GM18873 (cell line): ENCODE data around the gene LTO1.

Experiments
- ATAC-seq: cut with Tn5 transposase; IDR thresholded peaks from one replicate; pipeline ENCODE4 v1.9.1; 2021; ENCODE audit warnings: mild to moderate bottlenecking, moderate library complexity, moderate number of reproducible peaks; ENCODE audit not compliant: unreplicated experiment, low FRiP score

The LTO1 gene

DNA sequence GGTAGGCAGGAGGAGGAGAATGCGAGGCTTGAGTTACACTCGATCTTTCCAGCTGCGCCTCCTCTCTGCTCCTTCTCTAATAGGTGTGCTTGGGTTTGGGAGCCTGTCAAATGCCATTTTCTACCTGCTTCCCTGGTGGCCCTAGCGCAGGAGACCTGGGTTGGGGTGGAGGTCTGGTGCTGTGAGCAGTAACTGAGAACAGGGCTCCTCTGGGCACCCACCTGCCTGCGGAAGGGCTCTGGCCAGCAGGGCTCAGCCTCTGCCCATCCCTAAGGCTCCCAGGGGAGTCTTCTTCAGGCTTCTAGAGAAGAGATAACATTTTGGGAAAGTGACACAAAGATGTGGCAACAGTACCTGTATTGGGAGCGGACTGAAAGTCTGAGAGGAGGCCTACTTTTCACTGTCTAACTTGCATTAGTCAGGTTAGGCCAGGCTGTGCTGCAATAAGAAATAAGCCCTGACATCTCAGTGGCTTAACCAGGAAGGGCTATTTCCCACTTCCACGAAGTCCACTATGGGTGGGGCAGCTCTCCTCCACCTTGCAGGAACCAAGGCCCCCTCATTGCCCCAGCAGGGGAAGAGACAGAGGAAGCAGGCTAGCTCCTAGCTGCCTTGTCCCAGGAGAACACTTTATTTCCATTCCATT lies 7.7 kb upstream of the LTO1 start:
- ATAC-seq: no peak

DNA sequence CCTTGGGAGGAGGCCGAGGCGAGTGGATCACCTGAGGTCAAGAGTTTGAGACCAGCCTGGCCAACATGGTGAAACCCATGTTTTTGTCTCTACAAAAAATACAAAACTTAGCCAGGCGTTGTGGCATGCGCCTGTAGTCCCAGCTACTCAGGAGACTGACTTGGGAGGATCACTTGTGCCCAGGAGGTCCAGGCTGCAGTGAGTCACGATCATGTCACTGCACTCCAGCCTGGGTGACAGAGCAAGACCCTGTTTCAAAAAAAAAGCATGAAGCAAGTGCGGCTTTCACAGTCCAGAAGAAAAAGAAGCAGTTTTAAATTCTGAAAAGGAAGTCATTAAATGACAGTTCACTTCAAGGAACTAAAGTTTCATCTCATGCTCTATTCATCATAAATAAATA lies 7.1 kb upstream of the LTO1 start:
- no peak for ATAC-seq

DNA sequence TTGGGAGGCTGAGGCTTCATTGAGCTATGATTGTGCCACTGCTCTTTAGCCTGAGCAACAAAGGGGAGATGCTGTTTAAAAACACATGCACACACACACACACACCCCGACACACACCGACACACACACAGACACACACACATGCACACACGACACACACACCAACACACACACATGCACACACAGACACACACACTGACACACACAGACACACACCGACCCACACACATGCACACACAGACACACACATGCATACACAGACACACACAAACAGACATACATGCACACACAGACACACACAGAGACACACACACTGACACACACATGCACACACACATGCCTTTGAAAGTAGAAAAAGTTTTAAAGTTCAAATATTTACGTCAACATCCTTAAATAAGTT lies 5.5 kb upstream of the LTO1 start:
- no peak for ATAC-seq

DNA sequence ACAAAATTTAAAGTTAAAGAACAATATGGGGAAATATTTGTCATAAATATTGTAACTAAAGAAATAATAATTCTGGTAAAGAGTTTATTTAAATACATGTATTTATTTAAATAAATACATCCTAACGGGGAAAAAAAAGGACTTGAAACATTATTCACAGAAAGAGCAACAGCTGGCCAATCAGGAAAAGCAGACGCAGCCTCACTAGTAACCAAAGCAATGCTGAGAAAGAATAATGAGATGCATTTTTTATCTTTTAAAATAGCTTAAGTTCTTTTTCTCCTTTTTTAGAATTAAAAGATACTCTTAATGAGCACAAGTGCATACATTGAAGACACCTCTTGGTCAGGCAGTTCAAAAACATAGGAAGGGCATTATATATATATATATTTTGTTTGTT lies 2.6 kb upstream of the LTO1 start:
- no peak for ATAC-seq

DNA sequence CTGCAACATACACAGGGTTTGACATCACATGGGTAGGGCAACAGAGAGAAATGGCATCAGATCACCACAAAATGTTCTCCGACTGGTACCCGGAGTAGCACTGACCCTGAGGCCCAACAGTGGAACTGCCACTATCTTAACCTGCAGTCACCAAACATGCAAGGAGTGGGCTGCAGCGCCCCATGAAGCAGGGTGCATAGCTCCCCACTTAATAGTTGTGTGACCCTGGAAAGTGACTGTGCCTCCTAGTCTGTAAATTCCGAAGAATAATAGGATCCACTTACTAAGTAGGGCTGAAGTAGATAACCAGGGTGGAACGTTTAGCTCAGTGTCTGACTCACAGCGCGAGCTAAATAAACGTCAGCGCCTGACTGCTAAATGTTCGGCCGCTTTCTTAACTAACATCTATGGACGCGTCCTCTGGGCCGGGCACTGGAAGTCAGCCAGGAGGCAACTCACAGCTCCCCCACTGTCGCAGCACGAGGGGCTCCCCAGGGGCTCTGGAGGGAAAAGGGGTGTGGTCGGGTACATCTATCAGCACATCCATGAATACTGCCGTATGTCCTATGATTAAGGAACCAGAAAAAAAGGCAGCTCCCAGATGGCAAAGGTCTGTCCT lies 777 bp downstream of the LTO1 start:
- no peak for ATAC-seq

DNA sequence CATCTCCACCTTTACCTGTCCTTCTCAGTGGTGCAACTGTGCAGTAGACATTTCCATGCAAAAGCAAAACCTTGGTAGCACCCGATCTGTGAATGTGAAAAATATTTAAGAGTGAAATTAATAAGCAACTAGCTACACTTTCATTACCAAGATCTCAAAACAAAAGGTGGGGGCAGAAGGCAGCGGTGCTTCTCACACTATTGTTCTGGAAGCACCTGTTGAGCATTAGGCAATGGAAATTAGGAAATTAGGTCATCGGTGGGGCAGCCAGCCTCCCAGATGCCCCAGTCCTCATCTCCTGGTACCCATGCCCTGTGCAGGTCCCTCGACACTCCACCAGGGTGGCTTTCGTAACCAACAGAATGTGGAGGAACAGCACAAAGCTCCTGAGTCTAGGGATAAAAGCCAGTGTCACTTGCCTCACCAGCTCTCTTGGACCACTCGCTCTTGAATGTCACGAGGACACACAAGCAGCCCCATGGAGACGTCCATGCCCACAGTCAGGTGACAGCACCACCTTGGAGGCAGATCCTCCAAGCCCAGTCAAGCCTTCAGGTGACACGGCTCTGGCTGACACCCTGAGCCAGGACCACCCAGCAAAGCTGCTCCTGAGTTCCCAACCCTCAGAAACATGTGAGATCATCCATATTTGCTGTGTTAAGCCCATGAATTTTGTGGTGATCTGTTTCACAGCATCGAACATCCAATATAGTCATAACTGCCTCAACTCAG lies 3.3 kb downstream of the LTO1 start:
- ATAC-seq: no peak

DNA sequence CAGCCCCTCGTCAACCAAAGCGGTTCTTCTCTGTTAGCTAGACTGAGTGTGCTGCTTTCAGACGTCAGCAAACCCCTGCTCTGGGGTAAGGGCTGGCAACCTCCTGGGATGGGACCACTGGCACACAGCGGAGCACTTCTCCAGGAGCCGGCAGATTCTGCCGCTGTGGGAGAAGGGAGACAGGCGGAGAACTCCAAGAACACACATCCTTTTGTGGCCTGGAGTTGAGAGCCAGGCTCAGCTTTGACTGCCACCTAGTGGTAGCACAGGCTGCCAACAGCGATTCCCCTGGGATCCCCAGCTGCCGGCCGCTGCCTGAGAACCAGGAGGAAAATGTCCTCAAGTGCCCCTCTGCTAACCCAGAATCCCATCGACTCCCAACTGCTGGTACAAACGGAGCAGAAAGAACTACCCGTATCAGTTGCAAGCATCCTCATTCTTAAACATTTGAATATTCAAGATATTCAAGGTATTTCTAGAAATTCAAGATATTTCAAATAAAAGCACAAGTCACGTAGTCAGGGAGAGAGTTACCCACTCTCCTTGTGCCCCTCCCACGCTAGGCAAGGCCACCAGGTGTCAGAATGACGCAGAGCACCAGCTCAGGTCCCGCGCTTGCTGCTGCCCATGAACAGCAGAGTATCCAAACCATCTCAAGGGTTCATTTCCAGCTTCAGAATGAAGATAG lies 4.9 kb downstream of the LTO1 start:
- no peak for ATAC-seq

DNA sequence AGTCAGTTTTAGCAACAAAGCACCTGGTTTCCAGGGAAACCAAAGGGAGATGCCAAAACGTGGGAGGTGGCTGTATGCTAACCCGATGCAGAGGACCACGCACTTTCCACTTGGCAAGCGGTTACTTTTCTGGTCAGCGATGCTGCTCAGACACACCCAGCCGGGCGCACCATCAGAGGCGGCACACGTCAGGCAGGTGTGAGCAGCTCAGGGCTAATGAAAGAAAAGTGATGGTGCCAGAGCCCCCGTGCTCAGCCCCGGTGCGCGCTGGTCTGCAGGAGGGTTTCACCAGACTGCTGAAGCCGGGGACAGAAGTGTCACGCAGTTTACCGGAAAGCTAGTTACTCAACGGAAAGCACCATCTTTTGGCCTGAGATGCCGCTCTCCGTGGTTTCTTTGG lies 5.7 kb downstream of the LTO1 start:
- no peak for ATAC-seq

DNA sequence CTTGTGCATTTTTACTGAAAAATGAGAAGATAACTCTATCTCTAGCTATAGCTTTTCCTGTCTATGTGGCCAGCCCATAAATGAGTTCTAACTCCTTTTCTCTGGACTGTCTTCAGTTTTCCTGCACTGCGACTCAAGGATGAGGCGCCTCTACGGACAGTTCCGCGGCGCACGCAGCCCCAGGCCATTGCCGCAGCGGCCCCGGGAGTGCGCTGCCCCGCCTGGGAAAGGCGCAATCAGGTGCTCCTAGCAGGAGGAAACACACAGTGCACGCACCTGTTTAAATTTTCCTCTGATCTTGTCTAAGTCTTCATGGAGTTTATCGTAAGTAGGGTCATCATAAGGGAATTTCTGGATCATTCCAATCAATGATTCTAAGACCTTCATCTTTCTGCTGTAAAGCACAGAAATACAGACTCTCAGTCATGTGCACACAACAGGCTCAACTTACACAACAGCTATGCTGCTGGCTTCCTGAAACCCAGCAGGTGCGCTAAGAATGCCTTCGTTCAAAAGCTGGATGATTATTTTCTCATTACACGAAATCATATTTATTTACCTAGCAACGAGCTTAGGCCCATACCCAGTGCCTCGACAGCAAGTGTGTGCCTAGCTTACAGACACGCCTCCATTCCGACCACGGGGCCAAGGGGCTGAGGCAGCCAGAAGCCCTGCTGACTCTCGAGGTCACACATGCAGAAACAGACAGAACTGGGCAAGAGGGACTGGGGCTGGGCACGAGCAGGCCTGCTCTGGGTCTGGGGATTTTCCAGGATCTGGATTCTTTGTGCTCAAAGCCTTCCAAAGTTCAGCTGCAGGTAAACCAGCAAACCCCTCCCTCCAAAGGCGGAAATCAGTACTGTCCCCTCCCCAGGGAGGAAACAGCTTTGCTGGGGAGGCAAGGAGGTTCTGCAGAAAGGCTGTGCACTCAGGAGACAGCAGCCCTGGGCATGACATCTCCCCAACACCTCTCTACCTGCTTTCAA lies 7.2 kb downstream of the LTO1 start:
- no peak for ATAC-seq

DNA sequence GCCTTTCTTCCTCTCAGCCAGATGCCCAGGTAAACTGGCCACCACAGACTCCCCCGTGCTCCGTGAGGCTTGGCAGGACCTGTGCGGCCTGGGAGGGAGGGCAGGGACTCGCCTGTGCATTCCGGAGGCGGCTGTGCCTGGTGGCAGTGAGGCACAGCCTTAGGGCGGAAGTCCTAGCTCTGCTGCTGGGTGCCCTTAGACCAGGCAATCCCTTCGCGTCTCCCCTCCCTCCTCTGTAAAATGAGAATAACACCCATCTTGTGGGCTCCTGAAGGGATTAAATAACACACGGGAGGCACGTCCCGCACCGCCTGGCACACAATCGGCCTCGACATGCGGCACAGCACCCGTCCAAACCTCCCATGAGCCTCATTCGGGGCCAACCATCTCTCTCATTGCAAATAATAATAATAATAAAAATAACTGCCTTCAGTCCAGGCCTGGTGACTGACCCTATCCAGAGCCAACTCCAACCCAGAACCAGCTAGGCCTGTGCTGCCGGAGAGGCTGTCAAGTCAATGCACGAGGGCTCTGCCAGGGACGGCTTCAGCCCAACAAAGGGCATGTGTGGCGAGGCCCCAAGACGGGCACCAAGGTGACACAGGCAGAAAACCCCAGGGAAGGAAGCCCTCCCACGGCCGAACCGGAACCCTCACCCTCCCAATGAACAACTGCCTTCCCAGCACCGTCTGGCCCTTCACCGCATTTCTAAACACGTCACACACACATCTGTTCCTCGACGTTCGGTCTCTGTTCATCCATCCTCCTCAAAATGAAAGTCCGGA lies 8.2 kb downstream of the LTO1 start:
- ATAC-seq: no peak

DNA sequence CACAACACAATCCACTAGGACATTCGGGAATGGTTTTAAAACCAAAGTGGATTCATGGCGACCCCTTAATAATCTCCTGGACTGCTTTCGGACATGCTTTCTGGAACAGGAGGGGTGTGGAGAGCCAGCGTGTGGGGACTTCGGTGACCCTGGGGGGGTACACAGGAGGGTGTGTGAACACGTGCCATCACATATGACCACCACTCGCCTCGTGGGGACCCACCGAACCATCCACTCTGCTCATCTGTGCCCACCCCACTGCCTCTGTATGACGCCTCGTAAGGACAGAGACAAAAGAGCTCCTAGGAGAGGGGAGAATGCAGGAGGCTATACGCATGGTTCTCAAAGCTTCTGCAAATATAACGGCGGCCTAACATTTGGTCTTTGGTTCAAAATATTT lies 8.9 kb downstream of the LTO1 start:
- ATAC-seq: no peak

DNA sequence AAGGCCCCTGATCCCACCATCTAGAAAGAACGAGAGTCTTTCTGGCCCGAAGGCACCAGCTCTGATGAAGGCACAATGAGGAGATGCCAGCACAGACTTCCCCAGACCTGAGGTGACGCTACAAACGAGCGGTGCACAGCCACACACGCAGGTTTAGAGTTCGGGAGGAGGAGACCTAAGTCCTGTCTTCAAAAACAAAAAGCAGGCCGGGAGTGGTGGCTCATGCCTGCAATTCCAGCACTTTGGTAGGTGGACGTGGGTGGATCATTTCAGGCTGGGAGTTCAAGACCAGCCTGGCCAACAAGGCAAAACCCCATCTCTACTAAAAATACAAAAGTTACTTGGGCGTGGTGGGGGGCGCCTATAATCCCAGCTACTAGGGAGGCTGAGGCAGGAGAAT lies 9.5 kb downstream of the LTO1 start:
- no peak for ATAC-seq

DNA sequence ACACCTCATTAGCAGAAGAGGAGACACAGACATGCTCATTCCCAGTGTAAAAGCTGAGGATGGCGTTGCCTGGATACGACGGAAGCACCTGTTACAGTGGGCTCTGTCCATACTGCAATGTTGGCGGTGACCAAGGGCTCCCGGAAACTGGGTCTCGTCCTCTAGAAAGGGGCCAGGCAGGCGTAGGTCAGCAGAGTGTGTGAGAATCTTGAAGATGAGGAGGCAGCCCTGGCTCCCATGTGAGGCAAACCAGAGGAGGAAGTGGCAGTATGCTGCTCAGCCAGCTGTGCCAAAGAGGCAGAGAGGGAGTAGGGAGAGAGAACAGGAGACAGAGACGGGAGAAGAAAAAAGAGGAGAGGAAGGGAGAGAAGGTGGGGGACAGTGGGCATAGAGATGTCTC lies 10.3 kb downstream of the LTO1 start:
- ATAC-seq: no peak

DNA sequence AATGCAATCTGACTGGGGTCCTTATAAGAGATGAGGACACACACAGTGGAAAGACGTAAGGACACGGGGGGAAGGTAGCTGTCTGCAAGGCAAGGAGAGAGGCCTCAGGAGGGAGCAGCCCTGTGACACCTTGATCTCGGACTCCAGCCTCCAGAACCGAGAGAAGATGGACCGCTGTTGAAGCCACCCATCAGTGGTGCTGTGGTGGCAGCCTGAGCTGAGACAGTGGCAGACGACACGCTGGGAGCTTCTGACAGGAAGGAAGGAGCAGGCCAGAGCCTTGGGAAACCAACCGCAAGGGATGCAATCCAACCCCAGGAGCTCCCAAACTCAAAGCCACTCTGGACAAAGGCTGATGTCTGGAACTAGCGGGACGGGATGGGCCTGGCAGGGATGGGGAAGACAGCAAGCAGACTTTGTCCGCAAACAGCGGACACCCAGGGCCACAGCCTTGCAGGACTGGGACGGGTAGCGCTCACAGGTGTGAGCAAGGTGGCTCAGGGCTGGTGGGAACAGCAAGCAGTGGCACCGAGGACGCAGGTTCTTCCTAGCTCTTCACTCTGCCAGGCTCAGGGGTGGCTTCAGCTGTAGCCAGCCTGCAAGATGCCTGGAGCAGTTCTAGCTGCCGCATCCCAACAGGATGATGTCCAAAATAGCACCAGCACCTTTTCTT lies 10.9 kb downstream of the LTO1 start:
- no peak for ATAC-seq

DNA sequence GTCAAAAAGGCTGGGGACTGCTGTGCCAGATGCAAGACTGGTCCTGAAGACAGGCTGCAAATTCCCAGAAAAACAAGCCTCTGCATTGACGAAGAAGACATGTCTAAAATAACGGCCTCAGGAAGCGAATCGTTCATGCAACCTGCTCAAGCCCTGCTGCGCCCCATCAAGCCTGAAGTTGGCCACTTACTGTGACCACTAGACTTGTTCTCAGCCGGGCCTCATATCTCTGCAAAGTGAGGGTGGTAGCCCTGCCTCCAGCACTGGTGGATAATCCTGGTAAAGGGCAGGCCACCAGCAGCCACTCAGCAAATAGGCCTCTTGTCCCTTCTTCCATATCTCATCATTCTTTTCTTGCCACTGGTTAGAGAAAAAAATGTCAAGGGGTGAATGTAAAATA lies 11.8 kb downstream of the LTO1 start:
- no peak for ATAC-seq

DNA sequence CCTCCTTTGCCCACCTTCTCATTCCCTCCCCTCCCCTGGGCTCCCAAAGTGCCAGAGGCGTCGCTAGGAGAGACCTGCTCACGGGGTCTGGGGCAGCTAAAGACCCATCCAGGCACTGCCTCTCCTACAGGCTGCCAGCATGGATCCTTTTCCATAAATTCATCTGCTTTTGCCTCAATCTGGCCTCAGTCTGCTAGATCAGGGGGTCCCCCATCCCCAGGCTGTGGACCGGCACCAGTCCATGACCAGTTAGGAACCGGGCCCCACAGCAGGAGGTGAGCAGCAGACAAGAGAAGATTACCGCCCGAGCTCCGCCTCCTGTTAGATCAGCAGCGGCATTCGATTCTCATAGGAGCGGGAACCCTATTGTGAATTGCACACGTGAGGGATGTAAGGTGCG lies 12.3 kb downstream of the LTO1 start:
- ATAC-seq: no peak

DNA sequence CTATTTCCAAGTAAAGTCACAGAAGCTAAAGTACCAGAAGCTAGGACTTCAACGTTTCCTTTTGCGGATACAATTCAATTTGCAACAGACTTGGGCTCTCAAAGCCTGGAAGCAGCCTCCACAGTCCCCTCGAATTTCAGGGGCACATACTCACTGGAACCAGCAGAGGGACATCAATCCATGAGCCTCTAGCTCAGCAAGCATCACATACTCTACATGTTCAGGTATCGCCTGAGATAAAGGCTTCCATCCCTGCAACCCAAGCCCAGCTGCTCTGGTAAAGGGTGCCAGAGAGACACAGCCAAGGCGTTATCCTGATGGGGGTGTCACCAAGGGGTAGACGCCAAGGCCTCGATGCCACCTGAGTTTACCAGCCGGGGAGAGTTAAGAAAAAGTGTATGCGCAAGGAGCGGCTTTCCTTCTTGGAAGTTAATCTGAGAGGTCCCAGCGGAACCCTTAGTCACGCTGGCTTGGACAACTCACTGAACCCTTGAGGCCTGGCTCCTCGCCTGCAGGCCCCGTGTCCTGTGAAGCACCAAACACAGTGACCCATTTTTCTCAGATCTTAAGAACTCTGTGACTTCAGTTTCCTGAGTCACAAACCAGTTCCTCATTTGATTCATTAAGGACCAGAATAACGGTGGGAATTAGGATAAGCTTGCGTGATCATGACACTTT lies 13.0 kb downstream of the LTO1 start:
- ATAC-seq: no peak

DNA sequence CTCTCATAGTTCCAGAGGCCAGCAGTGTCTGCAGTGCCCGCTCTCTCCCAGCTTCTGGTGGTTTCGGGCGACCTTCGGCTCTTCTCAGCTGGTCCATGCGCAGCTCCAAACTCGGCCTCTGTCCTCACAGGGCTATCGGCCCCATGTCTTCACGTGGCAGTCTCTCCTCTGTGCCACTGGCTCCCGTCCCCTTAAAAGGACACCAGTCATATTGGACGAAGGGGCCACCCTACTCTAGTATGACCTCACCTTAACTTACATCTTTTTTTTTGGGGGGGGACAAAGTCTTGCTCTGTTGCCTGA lies 13.8 kb downstream of the LTO1 start:
- ATAC-seq: no peak
